HEK293 (cell line): Measurements from ENCODE around the gene UFSP1.

Experiments used
- CTCF ChIP-seq: fragments of 450-650 bp; formaldehyde crosslinking; IDR thresholded peaks from 2 replicates; pipeline ENCODE4 v1.5.1; 2016; ENCODE audit warnings: missing biosample characterization, missing genetic modification characterization
- ZBTB20 ChIP-seq: fragments of 450-650 bp; formaldehyde crosslinking; IDR thresholded peaks from 2 replicates; pipeline ENCODE4 v1.5.1; 2016; ENCODE audit warnings: missing biosample characterization, missing genetic modification characterization
- ZSCAN30 ChIP-seq: fragments of 450-650 bp; IDR thresholded peaks from 2 replicates; pipeline ENCODE4 v1.5.1; 2018; ENCODE audit warnings: missing biosample characterization, mild to moderate bottlenecking, missing genetic modification characterization, moderate library complexity

DNA sequence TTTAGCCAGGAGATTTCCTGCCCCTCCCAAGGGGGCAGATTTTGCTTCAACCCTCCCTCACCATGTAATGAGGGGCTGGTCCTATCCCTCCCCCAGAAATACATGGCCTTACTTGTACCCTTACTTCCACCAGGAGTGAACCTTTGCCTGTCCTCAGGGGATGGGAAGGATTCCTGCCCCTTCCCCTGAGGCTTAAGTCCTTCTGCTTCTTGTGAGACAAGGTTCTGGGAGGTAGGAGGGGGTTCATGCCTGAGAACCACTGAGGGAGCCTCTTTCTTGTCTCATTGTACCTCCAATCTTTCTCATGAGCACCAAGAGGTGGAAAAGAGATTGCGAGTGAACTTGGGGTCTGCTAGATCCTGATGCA, 40.3 kb upstream of the UFSP1 start:
- no peak for TF ChIP-seq ZBTB20 (tag by site-specific recombination)
- TF ChIP-seq CTCF: no peak
- TF ChIP-seq ZSCAN30 (tag by site-specific recombination): no peak
